Non-pigmented ciliary epithelial cell (primary cell): ENCODE results near the gene THAP4.

ENCODE experiments used
- DNase-seq: peaks from one replicate; pipeline ENCODE4 v3.0.0-alpha.2; 2010; ENCODE audit warnings: low read depth

THAP4 gene

GRCh38 chr2:241547781-241548450, 89.0 kb downstream of the THAP4 start:
- DNase-seq = no peak

GRCh38 chr2:241546771-241547498, 90.0 kb downstream of the THAP4 start:
- peak; percentile 80 for DNase-seq

- no peak for DNase-seq
These were observed 91.2 kb downstream of the THAP4 start for GRCh38 chr2:241545523-241546473.

GRCh38 chr2:241545106-241545505, 91.9 kb downstream of the THAP4 start:
- DNase-seq = no peak

GRCh38 chr2:241542278-241542605, 94.7 kb downstream of the THAP4 start:
- DNase-seq = no peak

GRCh38 chr2:241541564-241542277, 95.2 kb downstream of the THAP4 start:
- DNase-seq = no peak

- DNase-seq = no peak
These were observed 96.0 kb downstream of the THAP4 start for GRCh38 chr2:241540771-241541561.

GRCh38 chr2:241540401-241540770, 96.6 kb downstream of the THAP4 start:
- DNase-seq = no peak

GRCh38 chr2:241539616-241540374, 97.2 kb downstream of the THAP4 start:
- no peak for DNase-seq

- no peak for DNase-seq
These were observed 97.9 kb downstream of the THAP4 start for GRCh38 chr2:241538838-241539615.

GRCh38 chr2:241535871-241536655, 100.9 kb downstream of the THAP4 start:
- DNase-seq = no peak

- no peak for DNase-seq
These were observed 102.1 kb downstream of the THAP4 start for GRCh38 chr2:241534701-241535375.
